BJ (cell line): Measurements from ENCODE around the gene CPNE9. TPM values are rescaled to one million over a fixed set of nuclear protein-coding genes. Genes with fewer than 3 reads are reported as not detected.

Experiments used
- CTCF ChIA-PET: fragments of 350-600 bp; formaldehyde crosslinking; extraction: SDS; loops from one replicate; lab custom pipeline; 2021; ENCODE audit warnings: antibody characterized with exemption, inconsistent platforms; lab: Yijun Ruan, JAX
- POLR2A ChIA-PET: fragments of 300-600 bp; sonication (Branson Sonifier 250); formaldehyde crosslinking; extraction: SDS; loops from one replicate; lab custom pipeline; 2021; ENCODE audit warnings: antibody characterized with exemption; lab: Charles Lee
- DNase-seq: peaks from one replicate; pipeline ENCODE4 v3.0.0-alpha.2; 2011; ENCODE audit warnings: low read depth
- H3K27me3 ChIP-seq: 2 replicates; pipeline ENCODE4 v1.6.0; 2011; ENCODE audit warnings: low read length; ENCODE audit not compliant: control insufficient read depth, insufficient read depth
- H3K36me3 ChIP-seq: 2 replicates; pipeline ENCODE4 v1.5.1; 2011; ENCODE audit warnings: low read length; ENCODE audit not compliant: control insufficient read depth, insufficient read depth
- H3K4me3 ChIP-seq: 2 replicates; pipeline ENCODE4 v1.5.1; 2011; ENCODE audit warnings: low read depth, mild to moderate bottlenecking, control low read depth, low read length
- CTCF ChIP-seq: IDR thresholded peaks from 2 replicates; pipeline ENCODE4 v1.5.1; 2011; ENCODE audit warnings: low read depth, mild to moderate bottlenecking, control low read depth, inconsistent platforms, low read length, moderate library complexity; ENCODE audit not compliant: insufficient read depth
- polyA plus RNA-seq: library from polyadenylated mRNA; depleted of rRNA; stranded (reverse); fragments of >200 nt; gene quantifications from 2 replicates; pipeline ENCODE4 v1.2.3, GENCODE V29; 2011

CPNE9 gene
- polyA plus RNA-seq, 1 experiment = not detected

GRCh38 chr3:9675736-9676290 lies 27.8 kb upstream of the CPNE9 start:
- Histone ChIP-seq H3K4me3 (no peak overlapping the region), H3K27me3 (no peaks in the 10 kb centered on the region), H3K36me3 (peaks cover 33% of the 10 kb centered on the region)
- ChIA-PET CTCF (no interaction called here), POLR2A (no interaction called here)
- no peak for DNase-seq
- no peak for TF ChIP-seq CTCF

GRCh38 chr3:9676785-9677184 lies 26.8 kb upstream of the CPNE9 start:
- no peak overlapping the region for H3K4me3 ChIP-seq
- no peak for DNase-seq
- ChIA-PET POLR2A (no interaction called here), CTCF (no interaction called here)
- H3K27me3 ChIP-seq = no peaks in the 10 kb centered on the region
- no peak for TF ChIP-seq CTCF
- peaks cover 34% of the 10 kb centered on the region for H3K36me3 ChIP-seq

- Histone ChIP-seq H3K4me3 (no peak overlapping the region), H3K27me3 (no peaks in the 10 kb centered on the region), H3K36me3 (peaks cover 28% of the 10 kb centered on the region)
- DNase-seq = no peak
- no peak for TF ChIP-seq CTCF
- CTCF ChIA-PET = interaction anchor here (1.7 kb wide), 1 partner anchor 14 kb away, joined by 5 read pairs; no protein-coding TSS in a partner anchor
- POLR2A ChIA-PET = no interaction called here
Observed at GRCh38 chr3:9678493-9678892, 25.1 kb upstream of the CPNE9 start.

GRCh38 chr3:9679476-9680080 lies 24.1 kb upstream of the CPNE9 start:
- CTCF ChIA-PET = no interaction called here
- H3K4me3 ChIP-seq = no peak overlapping the region
- POLR2A ChIA-PET = no interaction called here
- H3K27me3 ChIP-seq = no peaks in the 10 kb centered on the region
- peaks cover 37% of the 10 kb centered on the region for H3K36me3 ChIP-seq
- TF ChIP-seq CTCF = no peak
- no peak for DNase-seq

- H3K4me3 ChIP-seq = no peak overlapping the region
- ChIA-PET CTCF (interaction anchor here (0.6 kb wide), 1 partner anchor 12 kb away, joined by 3 read pairs; no protein-coding TSS in a partner anchor), POLR2A (no interaction called here)
- H3K27me3 ChIP-seq = no peaks in the 10 kb centered on the region
- no peak for DNase-seq
- TF ChIP-seq CTCF = no peak
- H3K36me3 ChIP-seq = peaks cover 43% of the 10 kb centered on the region
Observed at GRCh38 chr3:9681011-9681722, 22.5 kb upstream of the CPNE9 start.
